GM18505 (cell line): ENCODE measurements around the gene ENPP6.
A peak's percentile ranks its signal among the peaks of the same experiment; 100 is the strongest.

Experiments
- ATAC-seq: cut with Tn5 transposase; IDR thresholded peaks from one replicate; pipeline ENCODE4 v1.9.1; 2021; ENCODE audit not compliant: unreplicated experiment
- POLR2A ChIP-seq: IDR thresholded peaks from 4 replicates; pipeline ENCODE4 v1.6.1; 2011; ENCODE audit warnings: borderline replicate concordance; ENCODE audit not compliant: insufficient read depth, insufficient read length; ENCODE audit errors: extremely low read depth

Gene ENPP6

GRCh38 chr4:184046148-184046547 is 171.5 kb downstream of the ENPP6 start:
- ATAC-seq = no peak

GRCh38 chr4:184041156-184041555 is 176.5 kb downstream of the ENPP6 start:
- no peak for TF ChIP-seq POLR2A
- no peak for ATAC-seq

More at GRCh38 chr4:184046148-184046547, 171.5 kb downstream of the ENPP6 start:
- TF ChIP-seq POLR2A = no peak

- peak; percentile 64 for ATAC-seq
- TF ChIP-seq POLR2A = no peak
Observed at GRCh38 chr4:184039963-184040383, 177.7 kb downstream of the ENPP6 start.
